ENCODE data around the gene MUCL1.
"Not testable (repeated sequence)": the region's sequence is repeated elsewhere in the genome, so short reads cannot be mapped to it uniquely, and the experiment has no call there.

MUCL1 gene, protein sequence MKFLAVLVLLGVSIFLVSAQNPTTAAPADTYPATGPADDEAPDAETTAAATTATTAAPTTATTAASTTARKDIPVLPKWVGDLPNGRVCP

DNA sequence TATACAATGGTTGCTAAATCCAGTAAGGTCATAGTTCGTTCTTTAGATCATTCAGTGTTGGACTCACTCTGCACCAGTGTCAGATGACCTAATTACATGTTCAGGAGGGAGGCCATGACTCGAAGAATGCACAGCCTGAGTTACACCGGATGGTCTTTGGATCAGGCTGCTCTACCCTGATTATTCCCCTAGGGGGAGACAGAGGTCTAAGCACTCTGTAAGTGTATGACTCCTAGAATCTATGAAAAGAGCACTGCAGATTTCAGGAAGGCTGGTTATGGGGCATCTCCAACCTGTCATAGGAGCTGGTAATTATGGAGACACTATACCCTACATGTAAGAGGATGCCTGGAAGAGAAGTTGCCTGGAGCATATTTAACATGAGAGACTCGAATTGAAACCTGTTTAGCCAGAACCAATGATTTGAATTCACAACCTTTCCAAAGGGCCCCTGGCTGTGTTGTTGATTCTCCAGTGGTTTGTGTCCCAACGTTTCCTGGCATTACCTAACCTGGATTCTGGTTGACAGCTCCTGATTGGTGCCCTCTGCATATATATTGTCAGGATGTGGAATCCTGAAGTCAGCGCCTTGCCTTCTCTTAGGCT, at the start of gene MUCL1:
MUCL1 (plus strand) TSS at position 584 of the 606 bp plus-strand sequence. CDS start 67 bp downstream, outside the sequence.
- DNase-seq (ENCODE audit: low read depth, low spot score) = peak; percentile 45

DNA sequence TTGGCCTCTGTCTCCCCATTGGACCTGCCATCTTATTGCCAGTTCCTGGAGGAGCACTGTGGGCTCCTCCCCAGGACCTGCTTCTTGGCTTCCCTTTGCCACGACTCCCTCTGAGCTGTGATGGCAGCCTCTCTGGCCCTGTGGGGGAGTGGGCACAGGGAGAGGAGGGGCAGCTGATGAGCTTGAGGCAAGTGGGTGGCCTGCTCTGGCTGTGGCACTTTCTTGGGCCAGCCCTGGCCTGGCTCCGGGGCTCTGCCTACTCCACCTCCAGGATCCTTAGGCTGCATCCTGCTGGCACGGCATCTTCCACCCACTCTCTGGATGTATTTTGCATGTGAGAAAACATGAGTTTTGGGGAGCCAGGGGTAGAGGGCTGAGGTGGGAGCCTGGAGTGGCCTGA, 32.6 kb upstream of the MUCL1 start:
- no peak for DNase-seq (ENCODE audit: low read depth, low spot score)

DNA sequence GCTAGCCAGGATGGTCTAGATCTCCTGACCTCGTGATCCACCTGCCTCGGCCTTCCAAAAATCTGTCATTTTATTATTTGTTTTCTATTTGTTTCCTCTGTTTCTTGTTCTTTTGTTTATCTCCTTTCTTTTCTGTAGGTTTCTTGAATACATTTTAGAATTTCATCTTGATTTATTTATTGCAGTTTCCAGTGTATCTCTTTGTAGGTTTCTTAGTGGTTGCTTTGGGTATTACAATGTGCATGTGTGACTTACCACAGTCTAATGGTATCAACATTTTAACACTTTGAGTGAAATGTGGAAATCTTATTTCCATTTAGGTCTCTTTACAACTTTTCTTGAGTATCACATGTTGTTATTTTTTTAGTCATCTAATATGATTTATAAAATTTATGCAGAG, 29.9 kb upstream of the MUCL1 start:
- no peak for DNase-seq (ENCODE audit: low read depth, low spot score)

DNA sequence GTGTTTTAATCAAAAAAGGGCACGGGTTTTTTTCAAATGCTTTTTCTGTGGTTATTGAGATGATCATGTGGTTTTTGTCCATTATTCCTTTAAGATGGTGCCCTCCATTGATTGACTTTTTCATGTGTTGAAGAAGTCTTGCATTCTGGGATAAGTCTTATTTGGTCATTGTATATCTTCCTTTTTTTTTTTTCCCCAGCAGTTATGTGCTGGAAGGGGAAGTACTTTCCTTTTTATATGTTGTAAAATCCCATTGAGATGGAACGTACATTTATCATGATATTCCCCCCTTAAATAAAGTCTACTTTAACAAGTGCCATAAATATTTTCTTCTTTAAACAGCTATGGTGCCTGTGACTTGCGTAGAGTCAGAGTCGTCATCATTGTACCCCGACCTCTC, 24.8 kb upstream of the MUCL1 start:
- DNase-seq (ENCODE audit: low read depth, low spot score) = no peak

DNA sequence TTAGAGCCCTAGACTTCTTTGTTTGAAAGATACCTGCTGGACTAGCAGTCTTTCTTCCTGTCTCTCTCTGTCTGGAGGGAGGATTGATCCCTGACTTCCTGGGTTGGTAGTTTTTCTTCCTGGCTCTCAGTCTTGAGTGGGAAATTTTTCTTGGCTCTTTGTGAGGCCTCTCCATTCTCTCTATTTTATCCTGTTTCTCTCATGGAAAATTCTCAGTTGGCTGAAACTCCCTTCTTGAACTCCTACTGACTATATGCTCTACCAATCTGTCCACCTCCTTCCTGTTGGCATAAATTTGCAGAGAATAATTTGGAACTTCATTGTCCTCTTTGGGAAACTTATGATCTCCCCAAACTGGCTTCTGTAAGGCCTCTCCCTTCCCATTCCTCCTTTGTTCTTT, 24.1 kb upstream of the MUCL1 start:
- no peak for DNase-seq (ENCODE audit: low read depth, low spot score)

DNA sequence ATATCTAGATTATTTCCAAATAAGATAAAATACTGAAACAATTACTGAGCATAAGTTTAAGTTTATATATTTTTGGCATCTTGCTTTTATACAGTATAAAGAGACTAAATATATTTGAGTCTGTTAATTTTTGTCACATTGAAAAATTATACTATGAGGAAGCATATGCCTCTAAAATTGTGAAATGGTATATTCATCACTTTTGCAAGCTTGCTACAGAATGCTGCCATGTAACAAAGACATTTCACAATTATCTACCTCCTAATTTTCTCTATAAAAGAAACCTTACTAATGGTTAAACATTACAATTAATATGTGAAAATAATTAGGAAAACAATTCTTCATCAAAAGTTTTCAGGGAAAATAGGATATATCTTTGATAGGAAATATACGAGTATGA, 22.7 kb upstream of the MUCL1 start:
- no peak for DNase-seq (ENCODE audit: low read depth, low spot score)

DNA sequence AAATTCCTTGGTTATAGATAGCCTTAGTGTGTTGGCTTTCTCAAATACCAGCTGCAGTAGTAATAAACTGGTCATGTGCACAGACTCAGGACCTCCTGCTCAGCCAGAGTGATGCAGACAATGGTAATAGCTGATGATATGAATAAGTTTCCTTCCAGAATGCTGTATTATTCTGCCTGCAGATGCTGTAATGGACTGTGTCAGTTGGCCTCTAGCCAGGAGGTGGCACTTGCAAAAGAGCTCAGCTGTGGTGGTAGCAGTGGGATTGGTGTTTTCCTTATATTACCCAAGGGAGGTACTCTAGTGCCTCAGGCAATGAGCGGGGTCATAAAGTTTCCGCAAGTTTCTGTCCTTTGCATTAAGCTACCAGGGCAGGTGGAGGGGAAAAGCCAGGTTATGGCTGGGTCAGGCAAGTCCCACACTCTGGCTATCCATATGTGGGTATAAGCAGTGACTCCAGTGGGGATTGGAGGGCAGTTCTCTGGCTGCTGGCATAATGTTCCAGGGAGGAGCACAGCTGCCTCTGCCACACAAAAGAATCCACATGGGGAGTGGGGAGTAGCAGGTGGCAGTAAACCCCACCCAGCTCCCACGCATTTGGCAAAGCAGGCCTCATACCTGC, 14.0 kb upstream of the MUCL1 start:
- no peak for DNase-seq (ENCODE audit: low read depth, low spot score)

DNA sequence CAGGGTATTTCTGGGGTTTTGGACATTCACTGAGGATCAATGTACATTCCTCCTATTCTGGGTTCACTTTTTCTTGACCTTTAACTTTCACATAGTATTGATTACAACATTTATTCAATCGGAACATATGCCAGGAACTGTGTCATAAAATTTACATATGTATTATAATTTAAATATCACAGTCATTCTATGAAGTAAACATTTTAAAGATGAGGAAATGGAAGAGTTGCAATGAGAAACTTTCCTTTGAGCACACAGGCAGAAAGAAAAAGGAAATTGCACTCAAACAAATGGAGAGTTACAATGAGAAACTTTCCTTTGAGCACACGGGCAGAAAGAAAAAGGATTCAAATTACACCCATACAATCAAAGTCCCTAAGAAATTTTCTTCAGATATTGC, 3.1 kb downstream of the MUCL1 start:
- no peak for DNase-seq (ENCODE audit: low read depth, low spot score)

DNA sequence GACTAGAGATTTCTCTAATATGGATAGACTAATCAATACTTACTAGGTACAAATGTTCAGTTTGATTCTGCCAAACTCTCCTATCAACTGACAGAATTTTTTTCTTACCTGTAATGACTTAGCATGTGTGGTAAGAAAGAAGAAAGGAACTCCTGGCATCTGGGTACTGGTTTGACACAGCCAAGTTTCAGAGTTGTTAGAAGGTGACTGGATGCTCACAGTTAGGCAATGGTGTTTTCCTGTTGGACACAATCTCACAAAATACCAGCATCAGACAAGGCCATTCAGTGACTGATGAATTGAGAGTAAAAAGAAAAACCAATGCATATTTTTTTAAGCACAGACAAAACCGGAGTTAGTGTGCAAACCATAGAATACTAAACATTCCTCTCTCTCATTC, 4.2 kb downstream of the MUCL1 start:
- DNase-seq (ENCODE audit: low read depth, low spot score) = no peak

DNA sequence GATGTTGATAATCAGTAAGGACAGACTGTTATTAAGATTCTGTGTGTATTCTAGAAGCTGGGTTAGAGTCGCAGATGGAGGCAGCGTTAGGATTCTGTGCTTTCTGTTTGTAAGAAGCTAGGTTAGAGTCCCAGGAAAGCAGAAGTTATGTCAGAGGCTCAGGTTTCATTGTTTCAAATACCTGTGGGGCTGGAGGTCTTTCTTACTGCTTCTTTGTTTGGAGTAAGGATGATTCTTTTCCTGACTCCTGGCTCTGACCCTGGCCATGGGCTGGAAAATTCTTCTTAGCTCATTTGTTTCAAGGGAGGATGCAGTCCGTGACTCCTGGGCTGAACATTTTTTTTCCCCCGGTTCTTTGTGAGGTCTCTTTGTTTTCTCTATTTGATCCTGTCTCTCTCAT, 5.2 kb downstream of the MUCL1 start:
- DNase-seq (ENCODE audit: low read depth, low spot score) = peak; percentile 30

DNA sequence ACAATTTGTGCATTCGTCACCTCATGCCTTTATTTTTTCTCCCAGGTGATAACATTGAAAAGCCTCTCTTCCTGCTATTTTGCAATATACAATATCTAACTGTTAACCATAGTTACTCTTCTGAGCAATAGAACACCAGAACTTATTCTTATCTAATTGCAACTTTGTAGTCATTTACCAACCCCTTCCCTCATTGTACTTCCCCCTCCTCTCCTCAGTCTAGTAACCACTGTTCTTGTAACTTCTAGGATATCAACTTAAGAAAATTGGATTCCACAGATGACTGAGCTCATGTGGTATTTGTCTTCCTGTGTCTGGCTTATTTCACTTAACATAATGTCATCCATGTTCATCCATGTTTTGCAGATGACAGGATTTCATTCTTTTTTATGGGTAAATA, 7.6 kb downstream of the MUCL1 start:
- no peak for DNase-seq (ENCODE audit: low read depth, low spot score)

DNA sequence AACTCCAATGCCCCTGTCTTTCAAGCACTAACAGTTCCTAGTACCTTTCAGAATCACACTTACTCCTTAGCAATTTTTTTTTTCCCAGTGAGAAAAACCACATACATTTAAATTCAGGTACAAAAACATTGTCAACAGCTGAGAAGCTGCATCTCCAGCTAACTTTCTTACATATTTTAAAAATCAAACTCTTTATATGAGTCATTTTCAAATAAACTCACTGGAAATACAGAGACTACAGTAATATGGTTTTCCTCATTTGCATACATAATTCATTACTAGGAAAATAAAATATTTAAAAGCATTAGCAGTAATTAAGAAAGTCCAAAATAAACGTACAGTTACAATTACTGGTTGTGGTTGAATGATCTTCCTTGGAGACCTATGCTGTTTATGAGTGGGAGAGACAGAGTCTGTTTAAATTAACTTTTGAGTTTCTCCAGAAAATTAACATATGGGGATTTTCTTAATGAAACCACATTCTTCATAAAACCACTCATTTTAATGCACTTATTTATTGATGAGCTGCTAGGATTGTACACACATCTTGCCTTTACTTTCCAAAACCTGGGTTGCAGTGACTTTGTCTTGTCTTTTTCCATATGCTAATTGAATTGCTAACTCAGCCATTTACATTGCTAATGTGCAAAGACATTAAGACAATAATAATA, 9.8 kb downstream of the MUCL1 start:
- DNase-seq (ENCODE audit: low read depth, low spot score) = no peak

DNA sequence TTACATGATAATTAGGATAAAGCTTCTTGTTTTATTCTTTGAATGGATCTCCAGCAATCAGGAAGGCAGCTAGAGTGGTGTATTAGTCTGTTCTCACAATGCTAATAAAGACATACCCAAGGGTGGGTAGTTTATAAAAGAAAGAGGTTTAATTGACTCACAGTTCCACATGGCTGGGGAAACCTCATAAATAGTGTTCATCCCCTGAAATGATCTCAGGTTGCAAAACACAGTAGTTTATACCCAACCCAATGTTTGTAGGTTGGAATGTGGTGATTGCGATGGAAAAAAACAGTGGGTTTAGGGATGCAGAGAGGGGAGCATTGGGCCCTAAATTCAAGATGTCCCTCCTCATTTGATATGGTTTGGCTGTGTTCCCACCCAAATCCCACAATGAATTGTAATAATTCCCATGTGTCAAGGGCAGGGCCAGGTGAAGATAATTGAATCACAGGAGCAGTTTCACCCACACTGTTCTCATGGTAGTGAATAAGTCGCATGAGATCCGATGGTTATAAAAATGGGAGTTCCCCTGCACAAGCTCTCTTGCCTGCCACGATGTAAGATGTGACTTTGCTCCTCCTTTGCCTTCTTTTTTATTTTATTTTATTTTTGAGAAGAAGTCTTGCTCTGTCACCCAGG, 11.5 kb downstream of the MUCL1 start:
- DNase-seq (ENCODE audit: low read depth, low spot score) = no peak

DNA sequence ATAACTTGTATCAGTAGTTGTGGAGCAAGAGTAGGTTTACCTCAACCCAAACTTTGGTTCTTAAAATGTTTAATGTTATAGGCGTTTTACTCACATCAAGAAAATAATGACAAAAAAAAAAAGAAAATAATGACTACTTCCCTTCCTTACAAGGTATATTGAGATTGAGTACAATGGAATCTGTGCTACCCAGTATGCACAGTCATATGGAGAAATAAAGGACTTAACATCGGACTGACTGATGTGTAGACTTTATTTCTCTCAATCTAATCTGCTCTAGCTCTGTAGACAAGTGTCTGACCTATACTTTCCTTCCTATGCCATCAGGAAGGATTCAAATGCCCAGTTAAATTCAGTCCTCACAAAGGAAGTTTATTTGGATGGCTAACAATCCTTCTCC, 14.4 kb downstream of the MUCL1 start:
- DNase-seq (ENCODE audit: low read depth, low spot score) = no peak

DNA sequence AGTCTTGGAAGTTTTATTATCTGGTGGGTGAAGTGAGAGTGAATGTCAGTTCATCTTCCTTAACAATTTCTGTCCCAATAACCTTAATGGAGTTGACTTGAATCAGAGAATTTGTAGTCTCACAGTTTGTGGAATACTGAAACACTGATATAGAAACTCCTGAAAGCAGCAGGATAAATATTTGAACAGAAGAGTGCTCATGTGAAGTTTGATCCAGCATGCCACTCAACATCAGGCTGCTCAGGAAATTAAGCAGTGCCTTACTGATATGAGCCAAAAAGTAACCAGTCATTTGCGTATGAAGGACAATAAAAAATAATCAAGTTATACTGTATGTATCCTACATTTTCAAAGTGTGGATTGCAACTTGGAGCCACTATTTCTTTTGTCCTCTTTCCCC, 15.7 kb downstream of the MUCL1 start:
- no peak for DNase-seq (ENCODE audit: low read depth, low spot score)

DNA sequence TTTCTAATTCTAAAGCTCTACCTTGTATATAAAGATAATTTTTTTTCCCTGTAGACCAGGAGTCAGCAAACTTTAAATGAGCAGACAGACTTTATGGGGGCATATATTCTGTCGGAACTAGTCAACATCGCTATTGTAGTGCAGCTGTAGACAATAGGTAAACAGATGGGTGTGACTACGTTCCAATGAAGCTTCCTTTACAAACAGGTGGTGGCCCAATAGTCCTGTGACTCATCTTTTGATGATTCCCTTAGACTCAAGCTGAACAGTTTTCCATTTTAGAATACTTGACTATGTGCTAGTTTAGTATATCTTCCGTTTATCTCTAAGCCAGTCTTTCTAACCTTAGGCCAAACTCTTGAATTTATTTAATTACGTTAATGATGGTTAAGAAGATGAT, 16.3 kb downstream of the MUCL1 start:
- DNase-seq (ENCODE audit: low read depth, low spot score) = no peak

DNA sequence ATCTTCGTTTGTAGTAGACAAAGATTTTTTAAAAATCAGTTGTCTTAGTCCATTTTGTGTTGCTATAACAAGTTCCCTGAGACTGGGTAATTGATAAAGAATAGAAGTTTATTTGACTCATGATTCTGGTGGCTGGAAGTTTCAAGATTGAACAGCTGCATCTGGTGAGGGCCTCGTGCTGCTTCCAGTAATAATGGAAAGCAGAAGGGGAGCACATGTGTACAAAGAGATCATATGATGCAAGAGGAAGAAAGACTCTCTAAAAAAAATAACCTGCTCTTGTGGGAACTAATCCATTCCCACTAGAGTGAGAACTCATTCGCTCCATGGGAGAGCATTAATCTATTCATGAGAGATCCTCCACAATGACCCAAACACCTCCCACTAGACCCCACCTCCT, 24.8 kb downstream of the MUCL1 start:
- no peak for DNase-seq (ENCODE audit: low read depth, low spot score)

DNA sequence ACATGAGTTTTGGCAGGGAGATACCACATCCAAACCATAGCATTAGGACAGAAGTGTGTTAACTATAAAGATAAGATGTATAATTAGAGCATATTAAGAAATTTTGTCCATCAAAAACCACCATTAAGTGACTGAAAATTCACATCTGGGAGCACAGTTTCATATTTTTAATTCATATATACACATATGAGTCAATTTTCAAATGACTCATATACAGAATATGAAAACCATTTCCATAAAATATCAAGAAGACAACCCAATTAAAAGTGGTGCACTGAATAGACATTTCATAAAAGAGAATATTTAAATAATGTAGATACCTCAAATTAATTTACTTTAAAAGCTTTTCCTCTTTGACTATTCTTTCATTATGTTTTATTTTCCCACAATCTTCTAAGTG, 25.3 kb downstream of the MUCL1 start:
- DNase-seq (ENCODE audit: low read depth, low spot score) = no peak

DNA sequence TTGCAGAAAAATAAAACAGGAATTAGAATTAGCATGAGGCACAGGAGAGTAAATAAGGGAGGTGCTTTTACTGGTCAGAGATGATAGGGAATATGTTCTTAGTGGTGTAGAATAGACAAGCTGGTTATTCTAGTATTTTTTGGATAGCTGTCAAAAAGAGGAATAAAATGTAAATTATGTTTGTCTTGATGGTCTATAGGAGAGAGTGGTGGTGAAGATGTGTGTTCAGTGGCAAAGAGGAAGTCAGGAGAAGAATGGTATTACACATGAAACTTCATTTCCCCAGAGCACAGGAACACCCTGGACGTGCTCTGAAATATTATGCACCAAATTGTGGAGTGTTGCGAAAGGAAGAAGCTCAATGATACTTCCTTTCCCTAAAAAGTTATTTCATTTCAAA, 27.8 kb downstream of the MUCL1 start:
- DNase-seq (ENCODE audit: low read depth, low spot score) = no peak

DNA sequence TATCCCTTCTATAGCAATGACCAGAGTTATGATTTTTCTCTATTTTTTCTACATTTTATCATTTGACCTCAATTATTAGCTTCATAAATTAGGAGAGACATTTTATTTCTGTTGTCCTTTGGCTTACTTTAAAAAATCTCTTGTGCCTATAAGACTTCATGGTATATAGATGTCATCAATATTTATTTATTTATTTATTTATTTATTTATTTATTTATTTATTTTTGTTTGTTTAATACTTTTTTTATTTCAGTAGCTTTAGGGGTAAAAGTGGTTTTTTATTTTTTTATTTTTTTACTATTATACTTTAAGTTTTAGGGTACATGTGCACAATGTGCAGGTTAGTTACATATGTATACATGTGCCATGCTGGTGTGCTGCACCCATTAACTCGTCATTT, 28.3 kb downstream of the MUCL1 start:
- not testable (repeated sequence) for DNase-seq (ENCODE audit: low read depth, low spot score)

DNA sequence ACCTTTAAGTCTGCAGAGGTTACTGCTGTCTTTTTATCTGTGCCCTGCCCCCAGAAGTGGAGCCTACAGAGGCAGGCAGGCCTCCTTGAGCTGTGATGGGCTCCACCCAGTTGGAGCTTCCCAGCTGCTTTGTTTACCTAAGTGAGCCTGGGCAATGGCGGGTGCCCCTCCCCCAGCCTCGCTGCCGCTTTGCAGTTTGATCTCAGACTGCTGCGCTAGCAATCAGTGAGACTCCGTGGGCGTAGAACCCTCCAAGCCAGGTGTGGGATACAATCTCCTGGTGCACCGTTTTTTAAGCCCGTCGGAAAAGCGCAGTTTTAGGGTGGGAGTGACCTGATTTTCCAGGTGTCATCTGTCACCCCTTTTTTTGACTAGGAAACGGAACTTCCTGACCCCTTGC, 34.1 kb downstream of the MUCL1 start:
- not testable (repeated sequence) for DNase-seq (ENCODE audit: low read depth, low spot score)

DNA sequence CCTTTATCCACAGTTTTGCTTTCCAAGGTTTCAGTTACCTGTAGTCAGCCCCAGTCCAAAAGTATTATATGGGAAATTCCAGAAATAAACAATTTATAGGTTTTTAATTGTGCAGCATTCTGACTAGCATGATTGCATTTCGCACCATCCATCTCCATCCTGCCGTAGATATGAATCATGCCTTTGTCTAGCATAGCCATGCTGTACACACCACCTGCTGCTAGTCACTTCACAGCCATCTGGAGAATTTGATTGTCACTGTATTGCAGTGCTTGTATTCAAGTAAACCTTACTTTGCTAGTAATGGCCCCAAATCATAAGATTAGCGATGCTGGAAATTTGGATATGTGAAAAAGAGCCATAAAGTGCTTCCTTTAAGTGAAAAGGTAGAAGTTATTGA, 36.0 kb downstream of the MUCL1 start:
- DNase-seq (ENCODE audit: low read depth, low spot score) = no peak
